VCaP (cell line): ENCODE data around the gene METRN.

ENCODE experiments used
- H3K27ac ChIP-seq: fragments of 450-650 bp; 2 replicates; pipeline ENCODE4 v1.5.1; 2017
- CTCF ChIP-seq: fragments of 450-650 bp; conservative IDR thresholded peaks from 2 replicates; pipeline ENCODE4 v1.5.1; 2017; ENCODE audit warnings: mild to moderate bottlenecking, moderate library complexity

METRN gene

GRCh38 chr16:683396-684070 lies 31.4 kb upstream of the METRN start:
- no peak for TF ChIP-seq CTCF
- H3K27ac ChIP-seq = peak overlapping the region; percentile 91

- peak within 1 kb of the TSS; percentile 91 for H3K27ac ChIP-seq
- no peak for TF ChIP-seq CTCF
These were observed 30.7 kb upstream of the METRN start, which contains the start of gene JMJD8 for GRCh38 chr16:684071-684794. Gene JMJD8, minus strand, starts transcription at chr16:684334. Its CDS starts 15 bp downstream, at chr16:684319.

- no peak for TF ChIP-seq CTCF
- peak overlapping the region; percentile 91 for H3K27ac ChIP-seq
These were observed 29.8 kb upstream of the METRN start for GRCh38 chr16:684961-685696.

GRCh38 chr16:685967-686366 lies 29.0 kb upstream of the METRN start:
- TF ChIP-seq CTCF = peak; percentile 81
- H3K27ac ChIP-seq = peak overlapping the region; percentile 91

- TF ChIP-seq CTCF = no peak
- H3K27ac ChIP-seq = peak overlapping the region; percentile 91
These were observed 28.3 kb upstream of the METRN start for GRCh38 chr16:686459-687260.

GRCh38 chr16:687499-687898 lies 27.4 kb upstream of the METRN start:
- no peak overlapping the region for H3K27ac ChIP-seq

More at GRCh38 chr16:687499-687898, 27.4 kb upstream of the METRN start:
- TF ChIP-seq CTCF = no peak
